Spleen (tissue), 7 donors: ENCODE measurements around the gene INVS.

Experiments used
- CTCF ChIP-seq, 11 experiments: fragments of 200-600 bp in 7 of 11; fragments of 450-650 bp in 4 of 11; sonication (generic) in 4 of 11; IDR thresholded peaks in 8 of 11; conservative IDR thresholded peaks in 3 of 11; 1 replicate in 7 of 11; 2 replicates in 4 of 11; pipeline versions ENCODE4 v1.4.0 to v1.8.0; 2016 to 2021; ENCODE audit warnings: antibody characterized with exemption in 11 of 11, inconsistent platforms in 4 of 11, mild to moderate bottlenecking in 1 of 11
- POLR2A ChIP-seq, 3 donors: fragments of 450-650 bp; IDR thresholded peaks; one replicate each; pipeline ENCODE4 v1.5.1; 2017; ENCODE audit warnings: antibody characterized with exemption in 3 of 3, mild to moderate bottlenecking in 1 of 3
- POLR2AphosphoS5 ChIP-seq, 3 donors: sonication (generic); formaldehyde crosslinking; IDR thresholded peaks; one replicate each; pipeline ENCODE4 v1.5.1; 2017; ENCODE audit warnings: antibody characterized with exemption in 3 of 3
- donor health status: DM: no; HTN: no; CAD: no; lungs with moderate emphysema.
- donor health status: DM: no; HTN: no; CAD: no.
- donor health status: DM: no; HTN: no; CAD: no.

GRCh38 chr9:100160021-100160420 lies 61.0 kb downstream of the INVS start:
- TF ChIP-seq CTCF (IDR thresholded peaks at IDR 0.05 in 8 of 11, conservative IDR thresholded peaks at IDR 0.05 in 3 of 11) (no peak), POLR2AphosphoS5 (IDR thresholded peaks at IDR 0.05) (no peak), POLR2A (IDR thresholded peaks at IDR 0.05) (no peak)
